Keratinocyte (primary cell): ENCODE measurements around the gene XRN2.

Source experiments
- CTCF ChIP-seq, 3 experiments: IDR thresholded peaks in 1 of 3; conservative IDR thresholded peaks in 1 of 3; optimal IDR thresholded peaks in 1 of 3; 2 replicates in 2 of 3; 3 replicates in 1 of 3; pipeline versions ENCODE3 to v1.5.1; 2011; ENCODE audit warnings: low read length in 3 of 3, mild to moderate bottlenecking in 3 of 3, moderate library complexity in 2 of 3, control low read depth in 1 of 3, inconsistent platforms in 1 of 3; ENCODE audit not compliant: insufficient read depth in 2 of 3; ENCODE audit errors: extremely low read depth in 1 of 3
- EZH2 ChIP-seq: IDR thresholded peaks from one replicate; pipeline ENCODE4 v1.6.1; 2012; ENCODE audit warnings: inconsistent platforms, mild to moderate bottlenecking, low read length, moderate library complexity

GRCh38 chr20:21435576-21435975 is 132.4 kb downstream of the XRN2 start:
- no peak for TF ChIP-seq CTCF (optimal IDR thresholded peaks at IDR 0.05 in 1 of 3, IDR thresholded peaks at IDR 0.05 in 1 of 3, conservative IDR thresholded peaks at IDR 0.05 in 1 of 3; ENCODE audit: extremely low read depth in 1 of 3, insufficient read depth in 2 of 3, low read length in 3 of 3)
- TF ChIP-seq EZH2, result no peak
